GM12878 (cell line): Measurements from ENCODE around the gene PNMA6F. TPM values are rescaled to one million over a fixed set of nuclear protein-coding genes. Genes with fewer than 3 reads are reported as not detected.
A peak's percentile ranks its signal among the peaks of the same experiment; 100 is the strongest.

Source experiments
- ATAC-seq: fragments of 200-7000 bp; cut with Tn5 transposase; 3 replicates; pipeline ENCODE4 v1.9.1; 2020; ENCODE audit warnings: mild to moderate bottlenecking, moderate library complexity
- BruUV-seq: library from RNA; stranded (reverse); fragments of 400-500 nt; replicated peaks from 2 replicates; lab custom pipeline; 2021; lab: Mats Ljungman, UMichigan
- CTCF ChIA-PET: fragments of 300-600 bp; sonication (Branson Sonifier 250); formaldehyde crosslinking; extraction: SDS; loops from one replicate; lab custom pipeline; 2021; ENCODE audit warnings: inconsistent platforms; lab: Yijun Ruan, JAX
- POLR2A ChIA-PET: fragments of 350-600 bp; formaldehyde crosslinking; extraction: SDS; loops from one replicate; lab custom pipeline; 2021; ENCODE audit warnings: inconsistent platforms; lab: Charles Lee
- RAD21 ChIA-PET: fragments of 300-600 bp; sonication (Branson Sonifier 250); formaldehyde crosslinking; loops from one replicate; lab custom pipeline; 2023; ENCODE audit warnings: antibody characterized with exemption; ENCODE audit not compliant: unreplicated experiment; lab: Charles Lee
- SMC1A ChIA-PET: fragments of 300-600 bp; sonication (Branson Sonifier 250); formaldehyde crosslinking; loops from one replicate; lab custom pipeline; 2023; ENCODE audit not compliant: unreplicated experiment, uncharacterized antibody; lab: Charles Lee
- DNase-seq: peaks from one replicate; pipeline ENCODE4 v3.0.0-alpha.2; 2011; ENCODE audit warnings: low read depth, low spot score
- FAIRE-seq: peaks from 3 replicates; lab custom pipeline; 2011; peaks lifted over from hg19 to GRCh38; lab: Jason Lieb, UNC
- H2AFZ ChIP-seq: 2 replicates; pipeline ENCODE4 v1.6.0; 2011; ENCODE audit warnings: low read depth, low read length, control low read depth; ENCODE audit not compliant: control insufficient read depth
- H3K27ac ChIP-seq: 2 replicates; pipeline ENCODE4 v1.5.1; 2011; ENCODE audit warnings: control low read depth; ENCODE audit not compliant: control insufficient read depth, insufficient read depth
- H3K27me3 ChIP-seq, 2 experiments: replicated peaks in 1 of 2; 2 replicates each; pipeline versions ENCODE4 v1.6.0 to v1.6.1; 2011; ENCODE audit warnings: low read length in 1 of 2; ENCODE audit not compliant: control insufficient read depth in 2 of 2, insufficient read depth in 2 of 2
- H3K36me3 ChIP-seq, 2 experiments: 2 replicates each; pipeline ENCODE4 v1.5.1; 2011; ENCODE audit warnings: low read length in 1 of 2; ENCODE audit not compliant: control insufficient read depth in 2 of 2, insufficient read depth in 2 of 2
- H3K4me1 ChIP-seq: 2 replicates; pipeline ENCODE4 v1.6.1; 2011; ENCODE audit warnings: mild to moderate bottlenecking, low read length, moderate library complexity, mixed read lengths; ENCODE audit not compliant: control insufficient read depth, insufficient read depth
- H3K4me2 ChIP-seq: 2 replicates; pipeline ENCODE4 v1.6.0; 2011; ENCODE audit warnings: control low read depth; ENCODE audit not compliant: control insufficient read depth, insufficient read depth
- H3K4me3 ChIP-seq: fragments of 200-600 bp; sonication (generic); 2 replicates; pipeline ENCODE4 v1.5.1; 2016
- H3K79me2 ChIP-seq: 2 replicates; pipeline ENCODE4 v1.6.0; 2011; ENCODE audit warnings: low read length; ENCODE audit not compliant: control insufficient read depth, insufficient read depth
- H3K9ac ChIP-seq: 2 replicates; pipeline ENCODE4 v1.8.0; 2011; ENCODE audit warnings: low read length, control low read depth, mixed read lengths; ENCODE audit not compliant: control insufficient read depth, insufficient read depth
- H3K9me3 ChIP-seq: replicated peaks from 3 replicates; pipeline ENCODE4 v1.5.1; 2011; ENCODE audit warnings: mild to moderate bottlenecking, low read length; ENCODE audit not compliant: control insufficient read depth, insufficient read depth
- H4K20me1 ChIP-seq: 2 replicates; pipeline ENCODE4 v1.6.0; 2011; ENCODE audit not compliant: control insufficient read depth, insufficient read depth
- BHLHE40 ChIP-seq, 2 experiments: fragments of 450-650 bp in 1 of 2; IDR thresholded peaks; 2 replicates each; pipeline ENCODE4 v1.6.1; 2011 to 2017; ENCODE audit warnings: low read depth in 2 of 2, borderline replicate concordance in 1 of 2, improper control_type of control experiment in 1 of 2, low read length in 1 of 2, mild to moderate bottlenecking in 1 of 2
- CREB1 ChIP-seq: IDR thresholded peaks from 2 replicates; pipeline ENCODE4 v1.6.1; 2012; ENCODE audit warnings: low read depth, mild to moderate bottlenecking, inconsistent platforms
- GATAD2B ChIP-seq: fragments of 450-650 bp; conservative IDR thresholded peaks from 2 replicates; pipeline ENCODE4 v1.6.1; 2017; ENCODE audit warnings: low read depth, mild to moderate bottlenecking, moderate library complexity
- HSF1 ChIP-seq: fragments of 150-350 bp; IDR thresholded peaks from 2 replicates; pipeline ENCODE4 v1.6.1; 2014; ENCODE audit warnings: mild to moderate bottlenecking, low read depth, low read length
- MEF2A ChIP-seq: IDR thresholded peaks from 2 replicates; pipeline ENCODE4 v1.6.1; 2011; ENCODE audit warnings: low read depth, mild to moderate bottlenecking, low read length, moderate library complexity; ENCODE audit not compliant: insufficient read depth
- SREBF2 ChIP-seq: IDR thresholded peaks from 2 replicates; pipeline ENCODE4 v1.6.1; 2012; ENCODE audit warnings: mild to moderate bottlenecking, low read length
- USF2 ChIP-seq: IDR thresholded peaks from 2 replicates; pipeline ENCODE4 v1.6.1; 2011; ENCODE audit warnings: low read depth, low read length, improper control_type of control experiment, borderline replicate concordance
- WGBS: methylation state at CpG from one replicate; pipeline ENCODE4 v1.1.6; 2016; ENCODE audit warnings: low lambda C conversion rate; ENCODE audit not compliant: insufficient replicate concordance, insufficient coverage; ENCODE audit errors: missing lambda C conversion rate; 5-methylcytosine and 5-hydroxymethylcytosine counted together
- in situ Hi-C: fragments of 300-500 bp; cut with MboI; formaldehyde crosslinking; loops from 9 replicates; pipeline ENCODE4 v1.14.3; 2018; ENCODE audit warnings: mixed read lengths
- intact Hi-C: fragments of 100-400 bp; cut with micrococcal nuclease; formaldehyde crosslinking; loops from one replicate; pipeline ENCODE4 v1.14.2; 2022; ENCODE audit not compliant: unreplicated experiment
- polyA plus RNA-seq, 11 experiments: library from polyadenylated mRNA; depleted of rRNA in 4 of 11; unstranded in 6 of 11; stranded (reverse) in 5 of 11; fragments of >200 nt; fragmentation: Nextera tagmentation in 4 of 11; fragmentation: Illumina TruSeq in 1 of 11; extraction: Ambion mirVana in 4 of 11; extraction: Trizol in 1 of 11; gene quantifications; 1 replicate in 1 of 11; 2 replicates in 10 of 11; pipeline versions ENCODE4 v1.2.1 to v1.2.3, GENCODE V29; 2011 to 2016; ENCODE audit warnings: inconsistent platforms in 2 of 11, missing spikeins in 2 of 11, low read depth in 1 of 11
- total RNA-seq, 4 experiments: library from RNA; depleted of rRNA in 3 of 4; stranded (reverse); fragments of >200 nt in 3 of 4; fragmentation: Illumina TruSeq in 1 of 4; extraction: Trizol in 1 of 4; gene quantifications; 2 replicates each; pipeline versions ENCODE4 v1.2.1 to v1.2.3, GENCODE V29; 2013 to 2021

Gene PNMA6F
- total and polyA plus RNA-seq, 10 of the 15 experiments (the other 5 are each of a cell fraction or from before 2014, with no cell fraction given), result not detected

DNA sequence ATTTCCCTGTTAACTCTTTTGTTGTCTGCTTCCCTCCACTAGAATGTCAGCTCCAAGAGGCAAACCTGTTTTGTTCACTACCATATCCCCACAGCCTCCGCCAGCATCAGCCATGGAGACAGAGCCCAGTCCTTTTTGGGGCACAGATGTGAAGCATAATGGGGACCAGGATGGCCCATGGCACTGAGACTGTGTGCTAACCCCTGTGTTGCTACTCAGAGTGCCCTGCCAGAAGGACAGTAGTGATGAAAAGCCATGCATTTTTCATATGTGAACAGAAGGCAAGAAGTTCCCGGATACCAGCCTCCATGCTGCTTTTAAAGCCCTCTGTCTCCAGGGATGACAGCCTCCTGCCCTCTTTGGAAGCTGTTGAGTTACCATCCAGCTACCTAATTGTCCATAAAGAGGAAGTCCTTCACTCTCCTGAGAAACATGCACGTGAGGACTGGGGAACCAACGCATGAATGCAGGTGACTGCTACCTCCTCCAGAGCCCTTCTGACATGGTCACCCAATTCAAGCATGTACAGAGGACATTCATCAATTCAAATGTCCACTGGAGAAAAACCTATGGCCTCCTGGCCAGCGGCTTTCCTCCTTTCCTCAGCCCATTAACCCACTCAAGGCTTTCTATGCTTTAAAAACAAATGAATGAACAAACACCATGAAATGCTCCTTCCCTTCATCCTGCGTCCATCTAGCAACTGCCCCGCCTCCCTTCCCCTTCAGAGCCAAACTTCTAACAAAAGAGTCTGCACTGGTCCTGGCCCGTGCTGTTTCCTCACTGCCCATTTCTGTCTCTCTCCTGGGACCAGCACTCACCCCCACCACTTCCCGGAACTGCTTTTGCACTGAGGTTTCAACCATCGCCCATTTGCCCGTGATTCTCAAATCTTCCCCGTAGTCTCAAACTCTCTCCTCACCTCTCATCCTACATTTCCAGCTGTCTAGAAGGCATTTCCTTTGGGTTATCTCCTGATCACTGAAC lies 18.0 kb downstream of the PNMA6F start:
- H4K20me1 ChIP-seq, result no peaks in the 10 kb centered on the region
- no peak for ATAC-seq
- ChIA-PET RAD21 (no interaction called here), CTCF (interaction anchor here (1.0 kb wide), 1 partner anchor 288 kb away, joined by 3 read pairs; no protein-coding TSS in a partner anchor), POLR2A (no interaction called here), SMC1A (no interaction called here)
- FAIRE-seq, result no peak
- H3K9ac ChIP-seq, result no peak overlapping the region
- no peak overlapping the region for H3K4me3 ChIP-seq
- BruUV-seq, result no TSS peak
- H3K79me2 ChIP-seq, result no peaks in the 10 kb centered on the region
- H3K9me3 ChIP-seq, result no peaks in the 10 kb centered on the region
- no peak overlapping the region for H2AFZ ChIP-seq
- TF ChIP-seq SREBF2 (no peak), GATAD2B (no peak), MEF2A (no peak), HSF1 (no peak), CREB1 (no peak), BHLHE40 (IDR thresholded peaks at IDR 0.05; ENCODE audit: borderline replicate concordance in 1 of 2, low read depth in 2 of 2, low read length in 1 of 2) (peak in 1 of 2 experiments; percentile 34; a peak in 1 of 4 replicates), USF2 (no peak)
- in situ Hi-C loops (loop anchor here (25.0 kb wide), 1 partner anchor 141 kb away; no protein-coding TSS in a partner anchor), intact Hi-C loops (no loop called here)
- WGBS, result 25% methylated on average over 12 of the region's 12 CpGs
- no peaks in the 10 kb centered on the region for H3K27me3 ChIP-seq
- no peak overlapping the region for H3K27ac ChIP-seq
- no peaks in the 10 kb centered on the region for H3K36me3 ChIP-seq
- H3K4me2 ChIP-seq, result no peak overlapping the region
- no peak for DNase-seq
- H3K4me1 ChIP-seq, result no peaks in the 10 kb centered on the region
